T-helper 2 cell (primary cell): ENCODE data around the gene PPFIBP2.

Experiments used
- DNase-seq, 5 experiments: peaks; one replicate each; pipeline versions ENCODE4 v3.0.0 to v3.0.0-alpha.2; 2012 to 2022

Gene PPFIBP2

DNA sequence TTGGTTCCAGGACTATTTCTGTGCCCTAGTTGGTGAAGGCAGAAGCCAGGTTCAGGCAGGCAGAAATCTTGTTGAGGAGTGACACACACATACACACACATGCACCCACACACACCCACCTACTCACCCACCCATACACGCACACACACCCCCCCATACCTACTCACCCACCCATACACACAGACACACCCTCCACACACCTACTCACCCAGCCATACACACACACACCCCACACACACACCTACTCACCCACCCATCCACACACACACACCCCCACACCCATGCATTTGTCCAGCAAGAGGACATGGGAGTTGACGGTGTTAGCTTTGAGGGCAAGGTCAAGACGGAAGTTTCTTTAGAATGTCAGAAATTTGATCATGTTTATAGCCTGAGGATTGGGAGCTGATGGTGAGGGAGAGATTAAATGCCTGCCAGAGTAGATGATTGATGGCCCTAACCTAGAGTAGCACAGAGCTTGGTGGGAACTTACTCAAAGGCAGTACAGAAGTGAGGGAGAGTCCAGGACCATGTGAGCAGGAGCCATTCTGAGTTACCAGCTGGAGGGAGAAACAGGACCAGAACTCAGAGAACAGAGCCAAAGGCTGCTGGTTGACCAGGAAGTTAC lies 90.6 kb downstream of the PPFIBP2 start:
- no peak for DNase-seq

DNA sequence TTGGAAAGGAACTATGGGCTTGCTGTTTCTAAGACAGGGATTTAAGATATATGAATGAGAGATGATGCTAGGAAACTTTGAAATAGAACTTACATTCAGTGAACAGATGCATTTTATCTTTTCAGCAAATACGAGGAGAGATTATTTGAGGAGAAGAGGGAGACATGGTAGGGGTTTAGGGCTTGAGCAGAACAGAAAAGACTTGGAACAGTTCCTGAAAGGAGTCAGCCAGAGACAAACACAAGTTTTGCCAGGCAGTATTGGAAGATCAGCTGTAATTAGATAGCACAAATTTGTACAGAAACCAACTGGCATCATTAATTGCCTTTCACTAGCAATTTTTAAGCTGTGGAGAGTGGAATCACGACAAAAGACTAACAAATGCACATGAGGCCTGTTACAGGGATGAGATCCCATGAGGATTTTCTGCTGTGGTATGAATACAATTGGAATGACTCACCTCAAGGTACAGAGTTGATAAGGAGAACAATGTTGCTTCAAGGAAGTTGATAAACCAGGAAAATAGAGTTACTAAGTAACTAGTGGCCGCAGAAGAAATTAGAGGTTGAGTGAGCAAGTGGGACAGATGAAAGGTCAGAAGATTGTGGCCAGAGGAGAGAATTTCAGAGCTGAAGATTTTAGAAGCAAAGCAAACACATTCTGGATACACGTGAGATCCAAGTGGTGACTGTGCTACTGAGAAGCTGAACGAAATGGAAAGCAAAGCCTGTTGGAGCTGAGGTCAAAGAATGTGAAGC lies 91.6 kb downstream of the PPFIBP2 start:
- DNase-seq = no peak

DNA sequence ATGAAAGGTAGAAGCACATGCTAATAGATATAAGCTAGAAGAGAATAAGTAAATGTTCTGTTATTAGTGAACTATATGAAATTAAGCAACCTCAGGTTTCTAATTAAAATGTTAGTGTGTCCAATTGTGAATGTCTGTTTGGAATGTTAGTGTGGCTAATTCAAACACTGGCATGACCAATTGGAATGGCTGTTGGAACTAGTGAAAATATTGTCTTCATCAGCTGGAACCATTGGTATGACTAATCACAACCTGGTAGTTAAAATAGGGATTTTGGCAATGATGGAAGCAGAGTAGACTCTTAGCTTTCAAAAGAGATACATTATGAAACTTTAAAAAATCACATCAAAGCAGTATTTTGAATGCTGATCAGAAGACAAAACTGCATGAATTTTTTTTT lies 92.7 kb downstream of the PPFIBP2 start:
- no peak for DNase-seq

DNA sequence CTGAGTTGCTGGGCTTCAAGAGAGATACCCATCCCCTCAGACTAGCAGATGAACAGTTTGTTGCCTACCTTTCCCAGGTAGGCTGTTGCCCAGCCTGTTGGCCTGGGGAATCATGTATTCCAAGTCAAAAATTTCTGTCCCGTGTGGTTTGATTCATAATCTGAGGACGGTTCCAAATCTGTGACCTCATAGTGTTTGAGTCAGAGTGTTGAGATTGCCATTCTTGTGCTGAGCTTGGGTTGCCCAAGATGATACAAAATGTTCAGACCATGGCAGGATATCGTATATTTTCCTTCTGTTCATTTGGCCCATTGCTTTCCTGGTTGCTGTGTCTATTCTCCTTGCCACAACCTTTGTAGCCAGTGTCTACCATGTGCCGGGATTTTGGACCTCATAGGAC lies 95.2 kb downstream of the PPFIBP2 start:
- DNase-seq = no peak

DNA sequence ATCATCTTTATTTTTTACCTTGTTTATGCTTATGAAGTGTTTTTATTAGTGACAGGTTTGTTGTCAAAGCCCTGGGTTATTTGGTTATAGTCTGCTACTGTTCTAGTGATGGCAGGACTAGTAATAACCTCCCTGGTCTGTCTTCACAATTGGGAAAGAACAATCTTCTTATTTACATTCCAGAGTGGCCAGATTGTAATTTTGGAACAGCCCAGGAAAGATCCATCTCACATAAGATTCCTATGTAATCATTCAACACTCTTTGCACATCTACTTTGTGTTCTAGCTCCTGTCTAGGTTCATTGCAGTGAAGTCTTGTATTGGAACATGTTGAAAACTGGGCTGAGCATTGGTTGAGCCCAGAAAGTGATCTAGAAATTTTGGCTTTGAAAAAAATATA lies 95.7 kb downstream of the PPFIBP2 start:
- DNase-seq = no peak

DNA sequence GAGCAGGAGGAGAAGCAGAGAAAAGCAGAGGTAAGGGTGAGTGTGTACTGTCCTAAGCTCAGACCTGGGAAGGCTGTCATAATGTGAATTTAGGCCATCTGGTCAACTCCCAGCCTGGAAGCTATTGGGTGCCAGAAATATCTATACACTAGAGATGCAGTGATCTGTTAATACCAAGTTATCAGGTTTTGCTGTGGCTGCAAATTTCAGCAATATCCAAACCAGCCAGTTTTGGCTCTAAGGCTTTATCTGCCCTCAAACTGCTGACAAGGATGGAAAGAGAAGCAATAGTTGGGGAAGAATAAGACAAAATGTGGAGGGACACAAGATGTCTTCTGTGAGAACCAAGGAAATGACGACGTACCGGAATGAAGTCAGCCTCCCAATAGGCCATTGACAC lies 96.6 kb downstream of the PPFIBP2 start:
- no peak for DNase-seq

DNA sequence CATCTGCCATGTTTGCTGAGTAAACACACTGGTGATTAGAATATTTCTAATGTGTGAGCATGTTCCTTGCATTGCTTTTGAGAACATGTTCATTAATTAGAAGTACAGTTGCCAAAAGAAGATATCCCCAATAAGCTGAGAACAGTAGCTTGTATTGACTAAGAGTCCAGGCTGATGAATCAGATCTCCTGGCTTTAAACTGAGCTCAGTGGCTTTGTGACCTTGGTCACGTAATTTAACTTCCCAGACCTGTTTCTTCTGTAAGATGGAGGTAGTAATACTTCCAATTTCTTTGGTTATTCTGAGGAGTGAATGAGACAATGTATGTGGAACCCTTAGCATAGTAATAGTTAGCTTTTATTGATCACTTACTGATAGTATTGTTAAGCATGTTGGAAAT lies 97.6 kb downstream of the PPFIBP2 start:
- no peak for DNase-seq

DNA sequence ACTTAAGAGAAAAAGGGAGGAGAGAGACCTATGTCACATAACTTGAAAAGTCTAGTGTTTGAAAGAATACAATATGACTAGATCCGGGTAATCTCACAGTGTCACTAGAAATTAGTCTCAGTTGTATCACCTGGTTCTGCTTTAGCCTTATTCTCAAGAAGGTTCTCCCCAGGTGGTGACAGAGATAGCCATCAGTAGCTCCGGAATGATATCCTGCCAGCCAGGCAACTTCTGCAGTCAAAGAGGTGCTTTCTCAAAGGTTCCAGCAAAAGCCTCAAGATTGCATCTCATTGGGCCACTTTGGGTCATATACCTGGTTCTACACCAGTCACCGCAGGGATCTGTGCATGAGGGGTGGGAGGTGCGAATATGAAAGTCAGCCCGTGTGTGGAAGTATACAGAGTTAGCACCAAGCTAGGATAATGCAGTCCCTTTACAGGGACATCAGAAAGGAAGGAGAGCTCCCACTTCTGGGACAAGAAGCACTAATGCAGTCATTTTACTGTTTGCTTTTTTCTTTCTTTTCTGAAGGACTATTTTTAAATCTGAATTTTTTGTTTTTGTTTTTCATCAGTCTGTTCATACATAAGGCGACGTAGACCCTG lies 98.4 kb downstream of the PPFIBP2 start:
- no peak for DNase-seq

DNA sequence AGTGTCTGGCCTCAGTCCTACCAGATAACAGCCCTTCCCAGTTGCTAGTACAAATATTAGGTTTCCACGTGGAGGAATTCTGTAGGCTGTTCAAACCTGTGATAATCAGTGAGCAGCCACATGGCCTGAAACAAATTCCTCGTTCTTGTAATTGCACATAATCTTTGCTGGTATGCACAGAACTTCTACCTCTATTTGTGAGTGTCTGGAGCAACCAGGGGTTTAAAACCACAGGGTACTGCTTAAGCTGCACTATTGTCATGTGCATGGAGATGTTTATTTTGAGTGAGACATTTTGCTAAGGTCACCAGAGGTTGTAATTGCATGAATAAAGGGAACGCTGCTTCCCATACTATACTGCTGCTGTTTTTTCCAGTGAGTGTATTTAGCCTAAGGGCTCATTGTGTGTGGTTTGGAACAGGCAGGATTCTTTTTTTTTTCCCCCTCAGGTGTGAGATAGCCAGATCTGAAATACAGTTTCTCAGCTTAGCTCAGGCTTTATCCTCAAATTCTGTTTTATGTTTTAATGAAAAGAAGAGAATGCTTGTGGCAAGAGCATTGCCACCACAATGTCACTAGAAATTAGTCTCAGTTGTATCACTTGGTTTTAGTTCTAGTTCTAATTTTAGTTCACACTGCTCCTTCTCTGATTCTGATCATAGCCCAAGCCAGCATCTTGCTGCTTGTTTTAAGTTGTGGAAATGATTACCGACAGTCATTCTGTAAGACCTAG lies 99.0 kb downstream of the PPFIBP2 start:
- DNase-seq = no peak

DNA sequence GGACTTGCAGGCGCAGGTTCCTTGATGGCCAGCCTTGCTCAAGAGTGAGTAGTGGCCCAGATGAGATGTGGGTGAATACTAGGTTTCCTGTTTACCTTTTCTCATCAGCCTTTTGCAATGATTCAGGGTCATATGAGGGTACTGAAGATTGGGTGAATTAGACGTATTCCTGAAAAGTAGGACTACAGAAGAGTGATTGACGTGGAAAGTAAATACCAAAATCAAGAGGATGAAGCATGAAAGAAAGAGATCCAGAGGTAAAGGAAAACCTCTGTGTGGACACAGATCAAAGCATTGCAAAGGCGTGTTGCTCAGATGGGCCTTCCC lies 99.6 kb downstream of the PPFIBP2 start:
- no peak for DNase-seq

DNA sequence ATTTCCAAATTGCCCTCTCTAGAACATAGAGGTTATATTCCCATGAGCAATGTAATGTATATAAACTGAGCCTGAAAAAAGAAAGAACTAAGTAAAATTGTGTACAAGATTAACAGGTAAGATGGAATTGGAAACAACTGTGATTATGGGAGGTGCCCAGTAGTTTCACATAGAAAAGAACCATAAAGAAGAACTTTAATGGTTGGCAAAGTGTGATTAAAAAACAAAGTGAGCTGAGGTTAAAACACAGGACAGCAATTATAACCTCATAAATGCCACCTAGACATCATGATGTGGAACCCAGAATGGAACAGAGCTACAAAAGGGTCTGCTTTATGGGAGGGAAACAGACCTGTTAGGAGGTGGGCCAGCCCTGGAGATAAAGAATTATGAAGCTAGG lies 100.9 kb downstream of the PPFIBP2 start:
- DNase-seq = no peak

DNA sequence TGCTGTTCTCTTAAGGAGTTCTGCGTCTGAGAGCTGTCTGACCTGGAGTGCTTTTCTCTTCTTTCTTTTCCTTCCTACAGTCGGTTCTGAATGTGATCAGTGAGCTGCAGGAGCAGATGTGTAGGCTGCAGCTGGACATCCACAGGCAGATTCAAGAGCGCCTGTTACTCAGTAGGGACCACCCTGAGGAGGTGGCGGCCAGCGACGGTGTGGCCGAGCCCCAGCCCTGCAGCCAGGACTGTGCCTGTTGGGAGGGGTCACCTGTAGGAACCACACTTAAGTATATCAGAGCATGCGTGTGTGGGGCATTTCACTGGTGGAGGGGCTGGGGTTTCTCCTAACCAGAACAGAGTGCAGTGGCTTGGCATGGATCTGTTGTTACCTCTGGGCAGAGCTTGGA lies 103.2 kb downstream of the PPFIBP2 start:
- no peak for DNase-seq

DNA sequence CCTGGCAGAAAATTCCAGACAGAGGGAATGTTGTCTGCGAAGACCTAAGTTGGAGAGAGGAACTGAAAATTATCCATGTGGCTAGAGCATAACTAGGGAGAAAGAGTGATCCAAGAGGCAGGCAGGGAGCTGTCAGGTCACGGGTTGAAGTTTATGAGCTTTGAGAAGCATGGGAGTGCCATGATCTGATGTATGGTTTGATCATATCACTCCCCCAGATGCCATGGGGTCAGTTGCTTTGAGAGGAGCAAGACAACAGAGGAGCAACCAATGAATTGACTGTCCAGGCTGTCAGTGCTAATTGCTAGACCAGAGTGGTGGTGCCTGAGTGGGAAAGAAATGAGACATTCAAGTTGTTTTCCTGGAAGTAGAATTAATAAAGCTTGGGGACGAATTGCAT lies 105.5 kb downstream of the PPFIBP2 start:
- no peak for DNase-seq

DNA sequence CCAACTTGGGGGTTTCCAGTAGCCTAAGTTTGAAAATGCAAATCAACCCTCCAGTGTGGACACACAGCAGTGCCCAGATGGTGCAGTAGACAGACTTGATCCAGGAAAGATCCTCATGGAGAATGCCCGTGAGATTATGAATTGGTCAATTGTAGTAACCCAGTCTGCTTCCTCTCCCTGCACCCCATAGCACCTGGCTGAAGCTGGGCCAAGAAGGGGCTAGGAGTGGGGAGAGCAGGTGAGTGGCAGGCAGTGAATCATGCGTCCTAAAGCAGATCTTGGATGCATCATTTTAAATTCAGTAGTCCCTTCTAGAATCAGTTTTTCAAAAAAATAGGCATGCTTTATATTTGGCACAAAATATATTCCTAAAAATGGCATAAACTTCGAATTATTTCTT lies 107.3 kb downstream of the PPFIBP2 start:
- no peak for DNase-seq

DNA sequence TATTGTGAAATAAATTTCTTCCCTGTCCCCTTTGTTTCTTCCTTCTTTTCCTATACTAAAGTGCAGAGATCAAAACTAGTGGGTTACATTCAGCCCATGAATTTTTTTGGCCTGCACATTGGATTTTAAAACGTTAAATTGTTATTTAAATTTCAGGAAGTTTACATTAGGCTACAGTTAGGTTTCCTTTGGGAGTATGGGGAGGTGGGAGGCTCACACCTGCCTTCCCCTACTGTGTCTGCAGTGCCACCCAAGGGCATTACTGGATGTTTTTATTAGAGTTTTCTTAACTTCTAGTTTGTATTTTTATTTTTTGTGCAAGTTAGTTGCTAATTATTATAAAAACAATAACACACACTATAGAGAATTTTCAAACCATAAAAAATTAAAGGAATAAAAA lies 107.8 kb downstream of the PPFIBP2 start:
- no peak for DNase-seq

DNA sequence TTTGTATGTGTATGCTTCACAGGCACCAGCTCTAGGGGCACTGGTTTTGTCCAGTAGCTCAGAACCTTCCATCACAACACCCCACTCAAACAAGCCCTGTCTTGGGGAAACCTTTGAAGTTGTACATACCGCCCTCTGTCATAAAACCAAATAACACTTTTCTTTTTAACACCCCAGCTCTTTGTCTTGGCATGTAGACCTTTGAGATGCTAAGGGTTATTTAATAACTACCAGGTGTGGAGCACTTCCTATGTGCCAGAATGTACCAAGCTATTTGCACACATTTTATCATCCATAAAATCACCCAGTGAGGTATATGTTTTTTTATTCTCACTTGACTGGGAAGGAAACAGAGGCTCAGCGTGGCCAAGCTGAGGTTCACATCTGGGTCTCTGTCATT lies 108.9 kb downstream of the PPFIBP2 start:
- no peak for DNase-seq

DNA sequence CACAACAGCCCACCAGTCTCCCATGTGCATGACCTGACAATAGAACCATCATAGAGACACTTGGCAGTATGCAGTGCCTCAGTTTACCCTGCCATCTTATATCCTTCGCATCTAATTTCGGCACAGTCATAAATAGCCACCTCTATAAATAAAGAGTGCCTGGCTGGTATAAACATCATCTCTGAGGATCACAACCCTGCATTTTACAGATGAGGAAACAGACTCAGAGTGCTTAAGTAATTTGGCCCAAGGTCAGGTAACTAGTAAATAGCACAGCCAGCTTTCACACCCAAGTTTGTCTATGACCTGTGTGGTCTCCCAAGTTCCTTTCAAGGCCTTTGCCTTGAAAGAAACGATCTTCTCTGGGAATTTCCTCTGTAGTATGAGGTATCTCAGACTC lies 114.9 kb downstream of the PPFIBP2 start:
- no peak for DNase-seq

DNA sequence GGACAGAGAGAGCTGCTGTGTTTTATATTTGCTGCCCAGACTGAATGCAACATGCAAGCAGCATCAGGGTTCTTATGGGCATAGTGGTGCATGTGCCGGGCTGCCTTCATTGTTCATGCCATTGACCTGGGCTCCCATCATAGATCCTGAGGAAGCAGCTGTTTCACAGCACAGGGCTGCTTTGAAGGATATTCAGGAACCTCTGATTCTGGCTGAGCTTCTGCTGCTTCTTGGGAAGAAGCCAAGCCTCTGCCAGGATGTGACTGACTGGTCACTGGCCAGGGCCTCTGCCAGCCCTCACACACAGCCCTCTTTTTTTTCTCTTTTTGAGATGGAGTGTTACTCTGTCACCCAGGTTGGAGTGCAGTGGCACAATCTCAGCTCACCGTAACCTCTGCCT lies 116.2 kb downstream of the PPFIBP2 start:
- no peak for DNase-seq

DNA sequence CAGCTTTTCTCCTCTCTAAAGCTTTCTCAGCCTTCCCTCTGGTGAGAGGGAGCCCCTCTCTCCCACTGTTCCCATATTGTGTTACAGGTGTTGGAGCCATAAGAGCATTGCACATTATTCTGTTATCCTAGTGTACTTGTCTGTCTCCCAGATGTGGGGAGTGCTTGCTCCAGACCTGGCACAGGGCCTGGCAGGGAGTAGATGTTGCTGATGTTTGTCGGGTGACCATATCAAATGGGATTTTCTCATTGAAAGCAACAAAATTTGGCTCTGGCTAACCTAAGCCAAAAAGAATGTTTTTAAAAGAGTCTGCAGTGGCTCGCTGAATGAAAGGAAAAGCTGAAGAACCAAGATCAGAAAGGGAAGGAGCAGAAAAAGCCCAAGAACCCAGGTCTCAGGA lies 118.4 kb downstream of the PPFIBP2 start:
- DNase-seq = no peak

DNA sequence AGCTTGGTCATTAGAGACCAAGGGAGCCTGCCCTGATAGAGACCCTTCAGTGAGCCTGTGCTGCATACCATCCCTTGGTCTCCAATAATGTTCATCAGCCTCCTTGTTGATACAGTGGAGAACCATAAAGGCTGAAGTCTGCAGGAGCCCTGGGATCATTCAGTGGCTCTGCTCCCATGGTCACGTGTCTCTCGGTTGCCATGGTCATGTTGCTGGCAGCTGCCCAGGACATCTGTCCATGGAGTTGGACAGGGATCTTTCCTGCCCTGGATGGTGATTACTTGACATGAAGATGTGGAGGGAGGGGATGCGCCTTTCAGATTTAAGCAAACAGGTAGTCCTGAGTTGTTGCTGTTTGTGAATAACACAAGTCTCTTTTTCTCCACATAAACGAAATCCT lies 121.3 kb downstream of the PPFIBP2 start:
- no peak for DNase-seq

DNA sequence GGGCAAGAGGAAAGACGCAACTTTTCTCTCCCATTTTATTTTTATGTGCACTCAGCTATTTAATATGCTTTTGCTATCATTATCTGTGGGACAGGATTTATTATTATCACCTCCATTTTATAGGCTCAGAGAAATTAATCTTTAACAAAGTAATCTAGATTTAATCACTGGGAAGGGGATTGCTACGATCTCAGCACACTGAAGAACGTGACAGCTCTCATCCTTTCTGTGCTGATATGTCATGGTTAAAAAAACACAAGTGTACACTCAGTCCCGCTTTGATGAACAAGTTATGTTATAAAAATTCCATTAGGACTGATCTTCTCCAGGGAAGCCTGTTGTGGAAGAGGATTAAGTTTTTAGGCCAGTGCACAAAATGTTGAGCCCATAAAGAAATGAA lies 121.9 kb downstream of the PPFIBP2 start:
- no peak for DNase-seq

DNA sequence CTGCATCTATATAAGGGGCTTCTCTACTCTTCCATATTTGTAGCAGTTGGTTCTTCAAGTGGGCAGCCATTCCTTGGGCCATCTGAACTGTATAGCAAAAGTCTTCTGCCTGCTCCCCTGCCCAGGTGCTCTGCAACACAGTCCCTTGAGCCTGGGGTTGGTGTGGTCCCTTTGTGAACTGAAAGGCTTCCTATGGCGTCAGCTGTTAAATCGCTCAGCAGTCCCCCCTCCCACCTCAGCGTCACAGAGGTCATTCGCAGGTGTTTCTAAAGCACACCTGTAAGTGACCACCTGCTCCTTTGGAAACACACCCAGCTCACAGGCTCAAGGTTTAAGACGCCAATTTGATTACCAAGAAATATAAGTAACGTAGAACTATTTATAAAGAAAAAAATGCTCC lies 122.6 kb downstream of the PPFIBP2 start:
- no peak for DNase-seq

DNA sequence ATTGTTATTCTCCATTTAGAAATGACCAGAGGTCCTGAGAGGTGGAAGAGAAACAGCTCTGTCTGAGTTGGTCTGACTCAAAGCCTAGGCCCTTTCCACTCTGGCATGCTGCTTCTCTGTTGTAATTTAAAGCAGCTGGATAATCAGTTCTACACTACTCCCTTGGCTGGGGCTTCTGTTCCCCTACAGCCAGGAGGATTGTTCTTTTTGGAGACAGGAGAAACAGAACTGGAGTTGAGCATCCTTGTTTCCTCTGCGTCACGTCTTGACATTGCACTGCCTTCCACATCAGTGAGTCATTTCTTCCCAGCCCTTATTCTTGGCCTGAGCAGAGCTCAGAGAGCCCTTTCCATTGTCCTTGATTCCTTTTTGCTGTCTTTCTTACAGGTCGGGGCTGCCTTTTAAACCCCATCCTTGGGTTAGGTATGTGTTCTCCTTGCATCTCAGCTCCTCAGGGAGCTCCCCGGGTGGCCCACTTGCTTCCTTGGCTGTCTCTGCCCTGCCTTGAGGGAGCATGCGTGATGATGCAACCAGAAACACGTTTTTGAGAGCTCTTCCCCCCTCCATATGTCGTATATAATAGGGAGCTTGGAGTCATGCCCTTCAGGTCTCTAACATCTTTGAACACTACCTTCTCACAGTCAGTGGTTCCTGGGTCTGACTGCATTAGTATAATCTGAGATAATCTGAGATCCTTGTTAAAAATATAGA lies 123.8 kb downstream of the PPFIBP2 start:
- DNase-seq = no peak
